WERI-Rb-1 (cell line): ENCODE data around the gene DENND2A.

Experiments
- DNase-seq: peaks from one replicate; pipeline ENCODE4 v3.0.0-alpha.2; 2020
- H3K27ac ChIP-seq: fragments of 250-450 bp; sonication (Bioruptor Pico); 2 replicates; pipeline ENCODE4 v1.5.1; 2020; ENCODE audit warnings: mild to moderate bottlenecking, moderate library complexity
- H3K27me3 ChIP-seq: fragments of 250-450 bp; sonication (Bioruptor Pico); 2 replicates; pipeline ENCODE4 v1.5.1; 2021; ENCODE audit warnings: mild to moderate bottlenecking, low read depth, moderate library complexity; ENCODE audit not compliant: insufficient read depth, severe bottlenecking
- H3K36me3 ChIP-seq: fragments of 250-450 bp; sonication (Bioruptor Pico); 2 replicates; pipeline ENCODE4 v1.5.1; 2020; ENCODE audit warnings: mild to moderate bottlenecking, moderate library complexity
- H3K4me3 ChIP-seq: 2 replicates; pipeline ENCODE4 v1.5.1; 2011; ENCODE audit warnings: low read depth, mild to moderate bottlenecking, control low read depth, low read length
- H3K9me3 ChIP-seq: fragments of 250-450 bp; sonication (Bioruptor Pico); 2 replicates; pipeline ENCODE4 v1.5.1; 2021; ENCODE audit warnings: mild to moderate bottlenecking, moderate library complexity; ENCODE audit not compliant: severe bottlenecking
- CTCF ChIP-seq: IDR thresholded peaks from 2 replicates; pipeline ENCODE4 v1.5.1; 2011; ENCODE audit warnings: low read depth, mild to moderate bottlenecking, control low read depth, inconsistent platforms, low read length

DENND2A gene

GRCh38 chr7:140674356-140674800 lies 33.8 kb upstream of the DENND2A start:
- H3K9me3 ChIP-seq, result no peaks in the 10 kb centered on the region
- TF ChIP-seq CTCF, result no peak
- no peak overlapping the region for H3K4me3 ChIP-seq
- H3K36me3 ChIP-seq, result peaks cover 25% of the 10 kb centered on the region
- H3K27me3 ChIP-seq, result no peaks in the 10 kb centered on the region
- no peak for DNase-seq
- H3K27ac ChIP-seq, result no peak overlapping the region

- Histone ChIP-seq H3K36me3 (peaks cover 22% of the 10 kb centered on the region), H3K27me3 (no peaks in the 10 kb centered on the region), H3K27ac (no peak overlapping the region), H3K4me3 (peak overlapping the region; percentile 76), H3K9me3 (no peaks in the 10 kb centered on the region)
- no peak for TF ChIP-seq CTCF
- DNase-seq, result no peak
Measured at GRCh38 chr7:140673774-140674155, 33.2 kb upstream of the DENND2A start.

- peak; percentile 47 for DNase-seq
- TF ChIP-seq CTCF, result no peak
- H3K27me3 ChIP-seq, result no peaks in the 10 kb centered on the region
- peak overlapping the region; percentile 64 for H3K27ac ChIP-seq
- H3K4me3 ChIP-seq, result peak overlapping the region; percentile 76
- no peaks in the 10 kb centered on the region for H3K9me3 ChIP-seq
- peaks cover 22% of the 10 kb centered on the region for H3K36me3 ChIP-seq
Measured at GRCh38 chr7:140673063-140673773, 32.6 kb upstream of the DENND2A start.

GRCh38 chr7:140672382-140673062 lies 31.9 kb upstream of the DENND2A start, which contains the start of gene ADCK2:
Gene ADCK2, plus strand, starts transcription at chr7:140672945. Its CDS starts 386 bp downstream, at chr7:140673331.
- Histone ChIP-seq H3K27me3 (no peaks in the 10 kb centered on the region), H3K4me3 (peak within 1 kb of the TSS; percentile 76), H3K27ac (peak within 1 kb of the TSS; percentile 64), H3K9me3 (no peaks in the 10 kb centered on the region), H3K36me3 (peaks cover 16% of the 10 kb centered on the region)
- TF ChIP-seq CTCF, result no peak
- DNase-seq, result peak; percentile 67

- no peaks in the 10 kb centered on the region for H3K27me3 ChIP-seq
- H3K9me3 ChIP-seq, result no peaks in the 10 kb centered on the region
- peaks cover 14% of the 10 kb centered on the region for H3K36me3 ChIP-seq
- H3K4me3 ChIP-seq, result peak overlapping the region; percentile 42
- DNase-seq, result peak; percentile 37
- TF ChIP-seq CTCF, result no peak
- H3K27ac ChIP-seq, result 0 out of 2 replicates have a peak overlapping the region, but pooled peaks have one; percentile 21
Measured at GRCh38 chr7:140671966-140672365, 31.4 kb upstream of the DENND2A start.
